Effector memory CD4-positive, alpha-beta T cell (primary cell): ENCODE data around the gene GAPVD1.

Experiments used
- DNase-seq, 3 donors: peaks; one replicate each; pipeline ENCODE4 v3.0.0-alpha.2; 2020
- H3K27ac ChIP-seq: 2 replicates; pipeline ENCODE4 v1.7.0; 2013; ENCODE audit warnings: mild to moderate bottlenecking, low read length, moderate library complexity; ENCODE audit not compliant: insufficient read depth, poor library complexity, severe bottlenecking
- H3K27me3 ChIP-seq: replicated peaks from 2 replicates; pipeline ENCODE4 v1.7.0; 2013; ENCODE audit warnings: mild to moderate bottlenecking, low read length; ENCODE audit not compliant: insufficient read depth, control insufficient read depth, poor library complexity, severe bottlenecking
- H3K36me3 ChIP-seq: 2 replicates; pipeline ENCODE4 v1.7.0; 2013; ENCODE audit warnings: mild to moderate bottlenecking, low read length, moderate library complexity; ENCODE audit not compliant: control insufficient read depth, insufficient read depth
- H3K4me1 ChIP-seq: 2 replicates; pipeline ENCODE4 v1.7.0; 2013; ENCODE audit warnings: low read length, mild to moderate bottlenecking; ENCODE audit not compliant: control insufficient read depth, insufficient read depth, poor library complexity, severe bottlenecking
- H3K4me3 ChIP-seq: 2 replicates; pipeline ENCODE4 v1.7.0; 2013; ENCODE audit warnings: low read length, low read depth, mild to moderate bottlenecking; ENCODE audit not compliant: insufficient read depth, poor library complexity, severe bottlenecking
- H3K9me3 ChIP-seq: 2 replicates; pipeline ENCODE4 v1.7.0; 2013; ENCODE audit warnings: mild to moderate bottlenecking, low read length, moderate library complexity; ENCODE audit not compliant: control insufficient read depth

GAPVD1 gene

GRCh38 chr9:125360601-125361000 is 99.0 kb downstream of the GAPVD1 start:
- Histone ChIP-seq H3K36me3 (peaks cover 50% of the 10 kb centered on the region), H3K4me3 (no peak overlapping the region), H3K27ac (no peak overlapping the region), H3K9me3 (no peaks in the 10 kb centered on the region), H3K27me3 (no peaks in the 10 kb centered on the region), H3K4me1 (no peaks in the 10 kb centered on the region)
- no peak for DNase-seq

GRCh38 chr9:125361837-125362531 is 100.4 kb downstream of the GAPVD1 start:
- no peaks in the 10 kb centered on the region for H3K4me1 ChIP-seq
- H3K27me3 ChIP-seq, result no peaks in the 10 kb centered on the region
- no peaks in the 10 kb centered on the region for H3K9me3 ChIP-seq
- peaks cover 40% of the 10 kb centered on the region for H3K36me3 ChIP-seq
- no peak overlapping the region for H3K4me3 ChIP-seq
- no peak overlapping the region for H3K27ac ChIP-seq
- DNase-seq, result no peak

DNA sequence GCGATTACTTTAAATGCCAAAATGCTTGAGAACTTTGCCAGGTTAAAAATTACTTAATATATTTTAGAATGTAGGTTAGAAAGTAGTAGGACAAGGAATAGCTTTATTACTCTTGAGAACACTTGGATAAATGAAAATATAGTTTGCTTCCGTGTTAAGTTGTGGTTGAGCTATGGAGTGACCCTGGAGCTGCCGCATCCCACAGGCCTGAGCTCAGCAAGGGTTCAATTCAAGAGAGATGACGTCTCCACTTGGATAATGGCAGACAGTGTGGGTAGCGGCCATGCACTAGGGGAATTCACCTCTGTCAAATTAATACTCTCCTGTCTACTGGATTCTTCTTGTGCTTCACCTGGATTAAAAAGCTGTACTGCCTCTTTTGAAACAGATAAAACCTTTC is 105.0 kb downstream of the GAPVD1 start:
- H3K4me1 ChIP-seq, result no peaks in the 10 kb centered on the region
- no peak for DNase-seq
- no peaks in the 10 kb centered on the region for H3K27me3 ChIP-seq
- H3K36me3 ChIP-seq, result peaks cover 20% of the 10 kb centered on the region
- H3K9me3 ChIP-seq, result no peaks in the 10 kb centered on the region
- H3K27ac ChIP-seq, result no peak overlapping the region
- no peak overlapping the region for H3K4me3 ChIP-seq

DNA sequence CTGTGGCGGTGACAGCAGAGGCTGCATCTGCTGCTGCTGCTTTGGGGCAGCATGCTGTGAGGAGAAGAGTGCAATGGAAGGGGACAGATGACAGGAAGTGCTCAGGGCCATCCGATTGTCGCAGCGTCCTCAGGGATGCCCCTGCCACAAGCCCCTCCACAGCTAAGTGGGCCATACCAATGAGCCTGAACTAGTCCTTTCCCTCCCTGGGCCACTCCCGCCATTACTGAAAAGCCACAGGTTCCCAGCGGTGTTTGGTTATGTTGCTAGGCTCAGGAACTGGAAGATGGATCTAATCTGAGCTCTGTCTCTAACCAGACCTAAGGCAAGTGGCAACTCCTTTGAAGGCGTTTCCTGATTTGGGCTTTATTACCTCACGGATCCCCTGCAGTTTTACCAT is 109.2 kb downstream of the GAPVD1 start:
- no peak overlapping the region for H3K27ac ChIP-seq
- H3K4me3 ChIP-seq, result no peak overlapping the region
- peaks cover 2% of the 10 kb centered on the region for H3K36me3 ChIP-seq
- no peaks in the 10 kb centered on the region for H3K9me3 ChIP-seq
- DNase-seq, result no peak
- no peaks in the 10 kb centered on the region for H3K4me1 ChIP-seq
- no peaks in the 10 kb centered on the region for H3K27me3 ChIP-seq

GRCh38 chr9:125372441-125373226 is 111.0 kb downstream of the GAPVD1 start:
- no peak overlapping the region for H3K4me3 ChIP-seq
- H3K4me1 ChIP-seq, result no peaks in the 10 kb centered on the region
- DNase-seq, result no peak
- no peaks in the 10 kb centered on the region for H3K36me3 ChIP-seq
- H3K9me3 ChIP-seq, result no peaks in the 10 kb centered on the region
- H3K27ac ChIP-seq, result no peak overlapping the region
- H3K27me3 ChIP-seq, result no peaks in the 10 kb centered on the region

GRCh38 chr9:125374443-125375309 is 113.0 kb downstream of the GAPVD1 start:
- Histone ChIP-seq H3K4me3 (no peak overlapping the region), H3K9me3 (no peaks in the 10 kb centered on the region), H3K27me3 (no peaks in the 10 kb centered on the region), H3K4me1 (no peaks in the 10 kb centered on the region), H3K36me3 (no peaks in the 10 kb centered on the region), H3K27ac (no peak overlapping the region)
- DNase-seq, result peak; percentile 16 to 49 (median 27)

DNA sequence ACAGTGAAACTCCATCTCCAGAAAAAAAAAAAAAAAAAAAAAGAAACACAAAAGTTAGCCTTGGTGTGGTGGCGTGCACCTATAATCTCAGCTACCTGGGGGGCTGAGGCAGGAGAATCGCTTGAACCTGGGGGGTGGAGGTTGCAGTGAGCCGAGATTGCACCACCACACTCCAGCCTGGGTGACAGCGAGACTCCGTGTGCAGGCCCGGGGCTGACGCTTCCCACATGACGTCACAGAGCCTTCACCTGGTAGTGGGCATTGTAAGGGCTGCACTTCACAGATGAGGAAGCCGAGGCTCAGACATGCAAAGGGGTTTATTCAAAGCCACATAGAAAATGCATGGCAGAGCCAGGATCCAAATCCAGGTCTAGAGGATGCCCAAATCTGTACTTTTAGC is 114.2 kb downstream of the GAPVD1 start:
- no peak overlapping the region for H3K4me3 ChIP-seq
- DNase-seq, result no peak
- H3K27ac ChIP-seq, result no peak overlapping the region
- H3K36me3 ChIP-seq, result no peaks in the 10 kb centered on the region
- no peaks in the 10 kb centered on the region for H3K4me1 ChIP-seq
- no peaks in the 10 kb centered on the region for H3K9me3 ChIP-seq
- H3K27me3 ChIP-seq, result no peaks in the 10 kb centered on the region

DNA sequence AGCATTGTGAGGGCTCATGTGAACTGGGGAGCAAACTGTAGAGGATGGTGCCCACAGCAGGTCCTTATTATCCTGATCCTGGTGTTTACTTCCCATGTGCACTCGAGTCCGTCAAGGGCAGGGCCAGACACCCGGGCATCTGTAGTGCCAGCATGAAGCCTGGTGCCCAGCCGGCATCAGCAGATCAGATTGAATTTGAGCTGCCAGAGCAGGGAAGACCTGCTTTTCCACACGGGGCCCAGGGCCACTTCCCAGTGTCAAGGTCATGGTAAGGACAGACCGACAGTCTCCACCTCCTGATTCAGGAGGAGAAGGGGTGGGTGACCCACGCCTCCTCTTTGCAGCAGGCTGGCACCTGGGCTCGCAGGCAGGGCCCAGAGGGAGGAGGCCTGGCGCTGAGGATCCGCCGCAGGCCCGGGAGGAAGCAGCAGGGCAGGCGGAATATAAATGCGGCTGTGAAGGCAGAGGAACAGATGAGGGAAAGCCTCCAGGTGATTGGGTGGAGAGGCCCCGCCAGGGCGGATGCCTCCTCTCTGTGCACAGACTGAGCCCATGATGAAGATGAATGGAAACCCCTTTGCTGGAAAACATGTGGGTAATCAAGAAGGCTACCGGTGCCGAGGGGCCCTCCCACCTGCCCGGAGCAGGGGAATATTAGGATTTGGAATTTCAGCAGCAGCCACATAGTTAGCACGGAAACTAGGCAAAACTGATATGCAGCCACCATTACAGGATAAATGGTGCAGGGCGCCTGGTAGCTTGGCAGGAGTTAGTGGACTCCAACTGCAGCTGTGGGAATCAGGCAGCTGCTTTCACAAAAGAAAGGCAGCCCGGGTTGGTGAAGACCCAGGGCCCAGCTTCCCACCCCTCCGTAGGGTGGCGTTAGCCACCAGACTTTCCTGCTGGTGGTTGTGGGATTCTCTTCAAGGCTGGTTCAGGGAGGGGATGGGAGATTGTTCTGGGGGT is 114.9 kb downstream of the GAPVD1 start:
- no peak overlapping the region for H3K27ac ChIP-seq
- DNase-seq, result no peak
- no peaks in the 10 kb centered on the region for H3K27me3 ChIP-seq
- H3K9me3 ChIP-seq, result no peaks in the 10 kb centered on the region
- no peak overlapping the region for H3K4me3 ChIP-seq
- no peaks in the 10 kb centered on the region for H3K36me3 ChIP-seq
- no peaks in the 10 kb centered on the region for H3K4me1 ChIP-seq

DNA sequence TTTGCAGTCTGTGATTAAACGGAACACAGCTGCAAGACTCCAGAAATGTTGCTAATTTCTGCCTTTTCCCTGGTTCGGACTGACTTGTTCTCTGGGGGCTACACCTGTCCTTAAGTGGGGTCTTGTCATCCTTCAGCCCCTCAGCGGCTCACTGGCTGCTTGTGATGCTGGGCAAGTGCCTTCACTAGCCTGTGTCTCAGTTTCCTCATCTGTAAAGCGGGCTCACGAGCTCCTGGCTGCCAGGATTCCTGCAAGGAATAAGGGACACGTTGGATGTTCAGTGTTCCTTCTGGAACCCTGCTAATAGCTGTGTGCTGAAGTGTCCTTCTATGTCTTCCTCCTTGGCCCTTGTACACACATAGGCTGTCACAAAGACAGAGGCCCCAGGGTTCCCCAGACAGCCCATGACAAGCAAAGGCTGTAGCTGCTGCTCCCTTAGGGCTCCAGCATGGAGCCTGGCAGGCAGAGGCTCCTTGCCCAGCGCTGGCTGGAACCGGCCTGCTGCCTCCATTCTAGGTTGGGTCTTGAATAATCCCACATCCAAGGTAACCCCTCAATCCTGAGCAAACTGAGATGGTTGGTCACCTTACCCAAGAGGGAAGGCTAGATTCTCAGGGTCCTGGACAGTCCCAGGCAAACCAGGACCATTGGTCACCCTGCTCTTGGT is 116.1 kb downstream of the GAPVD1 start:
- no peaks in the 10 kb centered on the region for H3K36me3 ChIP-seq
- no peak overlapping the region for H3K4me3 ChIP-seq
- DNase-seq, result no peak
- no peaks in the 10 kb centered on the region for H3K4me1 ChIP-seq
- H3K9me3 ChIP-seq, result no peaks in the 10 kb centered on the region
- no peak overlapping the region for H3K27ac ChIP-seq
- no peaks in the 10 kb centered on the region for H3K27me3 ChIP-seq
